ENCODE results near the gene VWF. TPM values are rescaled to one million over a fixed set of nuclear protein-coding genes. Genes with fewer than 3 reads are reported as not detected.

VWF gene
- total and polyA plus RNA-seq, 2 experiments from 2014 or later, result 0.42 to 0.56 TPM

GRCh38 chr12:6145564-6145963 is 21.1 kb upstream of the VWF start:
- Histone ChIP-seq H3K4me3 (no peak overlapping the region), H2AFZ (no peak overlapping the region), H3F3A (replicated peaks; ENCODE audit: low read depth) (no peaks in the 10 kb centered on the region), H4K20me1 (replicated peaks; ENCODE audit: insufficient read depth) (no peaks in the 10 kb centered on the region), H3K4me2 (no peak overlapping the region), H3K9me2 (ENCODE audit: insufficient read depth) (no peaks in the 10 kb centered on the region), H3K4me1 (ENCODE audit: insufficient read depth) (no peaks in the 10 kb centered on the region), H3K27me3 (ENCODE audit: insufficient read depth) (no peaks in the 10 kb centered on the region), H3K27ac (ENCODE audit: low read depth) (no peak overlapping the region), H3K36me3 (ENCODE audit: insufficient read depth) (no peaks in the 10 kb centered on the region), H3K79me2 (replicated peaks; ENCODE audit: insufficient read depth) (no peaks in the 10 kb centered on the region)
- TF ChIP-seq REST (IDR thresholded peaks at IDR 0.05; ENCODE audit: unreplicated experiment) (no peak), CREB1 (CRISPR knock-in tag; IDR thresholded peaks at IDR 0.05; ENCODE audit: low read depth) (no peak), ZNF462 (CRISPR knock-in tag; IDR thresholded peaks at IDR 0.05) (no peak), ZNF114 (CRISPR knock-in tag; IDR thresholded peaks at IDR 0.05) (no peak), ZNF331 (CRISPR knock-in tag; IDR thresholded peaks at IDR 0.05; ENCODE audit: low read depth) (no peak), POLR2AphosphoS5 (IDR thresholded peaks at IDR 0.05; ENCODE audit: low read depth) (no peak), EZH2 (IDR thresholded peaks at IDR 0.05; ENCODE audit: low read depth, unreplicated experiment) (no peak), STAT1 (IDR thresholded peaks at IDR 0.05; ENCODE audit: unreplicated experiment) (no peak), JUNB (IDR thresholded peaks at IDR 0.05; ENCODE audit: unreplicated experiment) (no peak), CTCF (conservative IDR thresholded peaks at IDR 0.05; ENCODE audit: low read depth in 2 of 2) (no peak), EZH2phosphoT487 (IDR thresholded peaks at IDR 0.05; ENCODE audit: unreplicated experiment) (no peak), NANOG (IDR thresholded peaks at IDR 0.05; ENCODE audit: borderline replicate concordance) (no peak), ETS1 (IDR thresholded peaks at IDR 0.05) (no peak)
- H3K36me3 Mint-ChIP-seq (ENCODE audit: low read depth), result no peaks in the 10 kb centered on the region; the same call in 2 of the 3 replicates
- no peak overlapping the region for H3K27ac Mint-ChIP-seq
- H3K4me3 Mint-ChIP-seq, result no peak overlapping the region
- ATAC-seq (no peak), DNase-seq (ENCODE audit: low spot score) (no peak)
- H3K9me3 Mint-ChIP-seq, result no peaks in the 10 kb centered on the region; the same call in 2 of the 3 replicates
- H3K27me3 Mint-ChIP-seq (ENCODE audit: insufficient read depth, low read depth, poor library complexity), result peaks cover 5% of the 10 kb centered on the region
- H3K4me1 Mint-ChIP-seq, result peaks cover 11% of the 10 kb centered on the region
